ENCODE measurements around the gene RBBP4. TPM values are rescaled to one million over a fixed set of nuclear protein-coding genes. Genes with fewer than 3 reads are reported as not detected.

The RBBP4 gene
- total RNA-seq, 1 experiment from 2014 or later, result 513 TPM

GRCh38 chr1:32622205-32622604, 28.8 kb upstream of the RBBP4 start:
- CTCF ChIA-PET, result no interaction called here
- H3K36me3 ChIP-seq (ENCODE audit: insufficient read depth, low read length, poor library complexity, severe bottlenecking), result peaks cover 3% of the 10 kb centered on the region
- intact Hi-C loops (cut with micrococcal nuclease; ENCODE audit: unreplicated experiment), result no loop called here
- no peak for DNase-seq (ENCODE audit: low spot score)
- POLR2A ChIA-PET (ENCODE audit: low non-redundant PET), result no interaction called here
- H3K27me3 ChIP-seq (replicated peaks; ENCODE audit: insufficient read depth, low read depth, low read length, poor library complexity), result no peaks in the 10 kb centered on the region
- no peak overlapping the region for H3K4me3 ChIP-seq (ENCODE audit: low read depth, low read length, poor library complexity, severe bottlenecking)
- H3K27ac ChIP-seq (ENCODE audit: low read depth, low read length, poor library complexity, severe bottlenecking), result no peak overlapping the region
- BruUV-seq (replicated peaks), result no TSS peak
- no peaks in the 10 kb centered on the region for H3K9me3 ChIP-seq (ENCODE audit: low read depth, low read length, poor library complexity, severe bottlenecking)
- TF ChIP-seq CTCF (conservative IDR thresholded peaks at IDR 0.05; ENCODE audit: low read depth, low read length) (no peak), EZH2 (IDR thresholded peaks at IDR 0.05; ENCODE audit: borderline replicate concordance, low read depth, low read length, poor library complexity, severe bottlenecking) (no peak)
- no peaks in the 10 kb centered on the region for H3K4me1 ChIP-seq (ENCODE audit: insufficient read depth, low read length, poor library complexity, severe bottlenecking)

- POLR2A ChIA-PET (ENCODE audit: low non-redundant PET), result no interaction called here
- Histone ChIP-seq H3K4me3 (ENCODE audit: low read depth, low read length, poor library complexity, severe bottlenecking) (no peak overlapping the region), H3K27ac (ENCODE audit: low read depth, low read length, poor library complexity, severe bottlenecking) (no peak overlapping the region), H3K36me3 (ENCODE audit: insufficient read depth, low read length, poor library complexity, severe bottlenecking) (peaks cover 3% of the 10 kb centered on the region), H3K27me3 (replicated peaks; ENCODE audit: insufficient read depth, low read depth, low read length, poor library complexity) (no peaks in the 10 kb centered on the region), H3K9me3 (ENCODE audit: low read depth, low read length, poor library complexity, severe bottlenecking) (no peaks in the 10 kb centered on the region), H3K4me1 (ENCODE audit: insufficient read depth, low read length, poor library complexity, severe bottlenecking) (no peaks in the 10 kb centered on the region)
- CTCF ChIA-PET, result no interaction called here
- intact Hi-C loops (cut with micrococcal nuclease; ENCODE audit: unreplicated experiment), result no loop called here
- no peak for DNase-seq (ENCODE audit: low spot score)
- no TSS peak for BruUV-seq (replicated peaks)
- TF ChIP-seq CTCF (conservative IDR thresholded peaks at IDR 0.05; ENCODE audit: low read depth, low read length) (no peak), EZH2 (IDR thresholded peaks at IDR 0.05; ENCODE audit: borderline replicate concordance, low read depth, low read length, poor library complexity, severe bottlenecking) (no peak)
Measured at GRCh38 chr1:32622806-32623681, 28.0 kb upstream of the RBBP4 start.

- Histone ChIP-seq H3K4me3 (ENCODE audit: low read depth, low read length, poor library complexity, severe bottlenecking) (no peak overlapping the region), H3K9me3 (ENCODE audit: low read depth, low read length, poor library complexity, severe bottlenecking) (no peaks in the 10 kb centered on the region), H3K36me3 (ENCODE audit: insufficient read depth, low read length, poor library complexity, severe bottlenecking) (peaks cover 3% of the 10 kb centered on the region), H3K4me1 (ENCODE audit: insufficient read depth, low read length, poor library complexity, severe bottlenecking) (no peaks in the 10 kb centered on the region), H3K27me3 (replicated peaks; ENCODE audit: insufficient read depth, low read depth, low read length, poor library complexity) (no peaks in the 10 kb centered on the region), H3K27ac (ENCODE audit: low read depth, low read length, poor library complexity, severe bottlenecking) (no peak overlapping the region)
- TF ChIP-seq CTCF (conservative IDR thresholded peaks at IDR 0.05; ENCODE audit: low read depth, low read length) (no peak), EZH2 (IDR thresholded peaks at IDR 0.05; ENCODE audit: borderline replicate concordance, low read depth, low read length, poor library complexity, severe bottlenecking) (no peak)
- ChIA-PET POLR2A (ENCODE audit: low non-redundant PET) (no interaction called here), CTCF (no interaction called here)
- intact Hi-C loops (cut with micrococcal nuclease; ENCODE audit: unreplicated experiment), result no loop called here
- no TSS peak for BruUV-seq (replicated peaks)
- DNase-seq (ENCODE audit: low spot score), result no peak
Measured at GRCh38 chr1:32623775-32624174, 27.2 kb upstream of the RBBP4 start.
